ENCODE results near the gene OXER1. TPM values are rescaled to one million over a fixed set of nuclear protein-coding genes. Genes with fewer than 3 reads are reported as not detected.
A peak's percentile ranks its signal among the peaks of the same experiment; 100 is the strongest.

Gene OXER1
- total and polyA plus RNA-seq, 2 of the 13 experiments (the other 11 are each of a cell fraction or from before 2014, with no cell fraction given): 8.0 to 9.0 TPM

DNA sequence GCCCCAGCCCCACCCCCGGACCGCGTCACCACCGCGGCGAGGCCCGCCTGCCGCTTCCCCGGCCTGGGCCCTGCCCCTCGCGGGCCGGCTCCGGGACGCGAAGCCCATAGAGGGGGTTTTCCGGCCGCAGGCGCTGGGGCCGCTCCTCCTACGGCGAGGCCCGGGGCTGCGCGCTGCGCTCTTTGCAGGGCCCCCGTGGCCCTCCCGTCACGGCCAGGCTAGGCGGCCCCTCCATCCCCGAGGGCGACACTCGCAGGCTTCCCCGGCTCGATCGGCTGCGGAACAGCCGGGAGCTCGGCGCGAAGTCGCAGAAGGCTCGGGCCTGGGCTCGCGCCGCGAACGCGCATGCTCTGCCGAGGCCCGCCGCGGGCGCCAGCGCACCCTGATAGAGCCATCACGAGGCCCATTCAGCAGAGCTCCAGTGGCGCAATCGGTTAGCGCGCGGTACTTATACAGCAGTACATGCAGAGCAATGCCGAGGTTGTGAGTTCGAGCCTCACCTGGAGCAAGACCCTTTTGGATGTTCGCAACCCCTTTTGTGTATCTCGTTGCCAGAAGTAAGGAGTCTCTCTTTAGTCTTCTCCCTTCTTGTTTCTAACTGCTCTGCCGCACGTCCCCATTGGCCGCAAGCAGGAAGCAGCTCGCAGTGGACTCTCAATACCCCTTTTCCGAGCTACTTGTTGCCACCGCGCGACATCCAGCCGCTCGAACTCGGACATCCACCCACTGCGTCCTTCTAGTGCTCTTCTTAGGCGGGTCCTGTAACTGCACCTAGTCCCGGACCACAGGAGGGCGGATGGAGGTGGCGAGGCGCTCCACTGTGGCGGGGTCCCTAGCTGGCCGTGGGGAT lies 46.4 kb upstream of the OXER1 start (continued):
- TF ChIP-seq, protein P1, sequence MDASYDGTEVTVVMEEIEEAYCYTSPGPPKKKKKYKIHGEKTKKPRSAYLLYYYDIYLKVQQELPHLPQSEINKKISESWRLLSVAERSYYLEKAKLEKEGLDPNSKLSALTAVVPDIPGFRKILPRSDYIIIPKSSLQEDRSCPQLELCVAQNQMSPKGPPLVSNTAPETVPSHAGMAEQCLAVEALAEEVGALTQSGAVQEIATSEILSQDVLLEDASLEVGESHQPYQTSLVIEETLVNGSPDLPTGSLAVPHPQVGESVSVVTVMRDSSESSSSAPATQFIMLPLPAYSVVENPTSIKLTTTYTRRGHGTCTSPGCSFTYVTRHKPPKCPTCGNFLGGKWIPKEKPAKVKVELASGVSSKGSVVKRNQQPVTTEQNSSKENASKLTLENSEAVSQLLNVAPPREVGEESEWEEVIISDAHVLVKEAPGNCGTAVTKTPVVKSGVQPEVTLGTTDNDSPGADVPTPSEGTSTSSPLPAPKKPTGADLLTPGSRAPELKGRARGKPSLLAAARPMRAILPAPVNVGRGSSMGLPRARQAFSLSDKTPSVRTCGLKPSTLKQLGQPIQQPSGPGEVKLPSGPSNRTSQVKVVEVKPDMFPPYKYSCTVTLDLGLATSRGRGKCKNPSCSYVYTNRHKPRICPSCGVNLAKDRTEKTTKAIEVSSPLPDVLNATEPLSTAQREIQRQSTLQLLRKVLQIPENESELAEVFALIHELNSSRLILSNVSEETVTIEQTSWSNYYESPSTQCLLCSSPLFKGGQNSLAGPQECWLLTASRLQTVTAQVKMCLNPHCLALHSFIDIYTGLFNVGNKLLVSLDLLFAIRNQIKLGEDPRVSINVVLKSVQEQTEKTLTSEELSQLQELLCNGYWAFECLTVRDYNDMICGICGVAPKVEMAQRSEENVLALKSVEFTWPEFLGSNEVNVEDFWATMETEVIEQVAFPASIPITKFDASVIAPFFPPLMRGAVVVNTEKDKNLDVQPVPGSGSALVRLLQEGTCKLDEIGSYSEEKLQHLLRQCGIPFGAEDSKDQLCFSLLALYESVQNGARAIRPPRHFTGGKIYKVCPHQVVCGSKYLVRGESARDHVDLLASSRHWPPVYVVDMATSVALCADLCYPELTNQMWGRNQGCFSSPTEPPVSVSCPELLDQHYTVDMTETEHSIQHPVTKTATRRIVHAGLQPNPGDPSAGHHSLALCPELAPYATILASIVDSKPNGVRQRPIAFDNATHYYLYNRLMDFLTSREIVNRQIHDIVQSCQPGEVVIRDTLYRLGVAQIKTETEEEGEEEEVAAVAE (CRISPR knock-in tag; IDR thresholded peaks at IDR 0.05; ENCODE audit: borderline replicate concordance): peak; percentile 84; the same call in 1 of the 2 replicates
- TF ChIP-seq ARHGAP35 (CRISPR knock-in tag; IDR thresholded peaks at IDR 0.05; ENCODE audit: borderline replicate concordance): peak; percentile 86; the same call in 1 of the 2 replicates
- TF ChIP-seq ZNF510 (CRISPR knock-in tag; IDR thresholded peaks at IDR 0.05; ENCODE audit: low read depth): peak; percentile 84
- TF ChIP-seq, protein P2, sequence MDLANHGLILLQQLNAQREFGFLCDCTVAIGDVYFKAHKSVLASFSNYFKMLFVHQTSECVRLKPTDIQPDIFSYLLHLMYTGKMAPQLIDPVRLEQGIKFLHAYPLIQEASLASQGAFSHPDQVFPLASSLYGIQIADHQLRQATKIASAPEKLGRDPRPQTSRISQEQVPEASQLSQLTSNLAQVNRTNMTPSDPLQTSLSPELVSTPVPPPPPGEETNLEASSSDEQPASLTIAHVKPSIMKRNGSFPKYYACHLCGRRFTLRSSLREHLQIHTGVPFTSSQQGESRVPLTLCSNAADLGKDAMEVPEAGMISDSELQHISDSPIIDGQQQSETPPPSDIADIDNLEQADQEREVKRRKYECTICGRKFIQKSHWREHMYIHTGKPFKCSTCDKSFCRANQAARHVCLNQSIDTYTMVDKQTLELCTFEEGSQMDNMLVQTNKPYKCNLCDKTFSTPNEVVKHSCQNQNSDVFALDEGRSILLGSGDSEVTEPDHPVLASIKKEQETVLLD (CRISPR knock-in tag; IDR thresholded peaks at IDR 0.05; ENCODE audit: low read depth): peak; percentile 93
- TF ChIP-seq, protein P3, sequence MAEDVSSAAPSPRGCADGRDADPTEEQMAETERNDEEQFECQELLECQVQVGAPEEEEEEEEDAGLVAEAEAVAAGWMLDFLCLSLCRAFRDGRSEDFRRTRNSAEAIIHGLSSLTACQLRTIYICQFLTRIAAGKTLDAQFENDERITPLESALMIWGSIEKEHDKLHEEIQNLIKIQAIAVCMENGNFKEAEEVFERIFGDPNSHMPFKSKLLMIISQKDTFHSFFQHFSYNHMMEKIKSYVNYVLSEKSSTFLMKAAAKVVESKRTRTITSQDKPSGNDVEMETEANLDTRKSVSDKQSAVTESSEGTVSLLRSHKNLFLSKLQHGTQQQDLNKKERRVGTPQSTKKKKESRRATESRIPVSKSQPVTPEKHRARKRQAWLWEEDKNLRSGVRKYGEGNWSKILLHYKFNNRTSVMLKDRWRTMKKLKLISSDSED (CRISPR knock-in tag; IDR thresholded peaks at IDR 0.05): no peak; the same call in 1 of the 2 replicates
- TF ChIP-seq ZBTB20 (CRISPR knock-in tag; IDR thresholded peaks at IDR 0.05; ENCODE audit: borderline replicate concordance, low read depth): peak; percentile 89
- peak; percentile 81; the same call in 1 of the 2 replicates for TF ChIP-seq NCOA1 (CRISPR knock-in tag; IDR thresholded peaks at IDR 0.05)
- peak; percentile 70 for TF ChIP-seq ZNF121 (CRISPR knock-in tag; IDR thresholded peaks at IDR 0.05)
- TF ChIP-seq SOX6 (IDR thresholded peaks at IDR 0.05): no peak
- TF ChIP-seq SOX6 (CRISPR knock-in tag; IDR thresholded peaks at IDR 0.05): peak; percentile 83
- 0 out of 2 replicates have a peak, but pooled peaks have one; percentile 47 for TF ChIP-seq SP140L (CRISPR knock-in tag; IDR thresholded peaks at IDR 0.05; ENCODE audit: borderline replicate concordance)
- TF ChIP-seq XBP1 (CRISPR knock-in tag; IDR thresholded peaks at IDR 0.05): peak; percentile 66; the same call in 1 of the 2 replicates
- TF ChIP-seq ZNF629 (CRISPR knock-in tag; conservative IDR thresholded peaks at IDR 0.05): peak; percentile 79
- TF ChIP-seq ZMAT3 (CRISPR knock-in tag; conservative IDR thresholded peaks at IDR 0.05): peak; percentile 96
- TF ChIP-seq BCL3 (CRISPR knock-in tag; IDR thresholded peaks at IDR 0.05): peak; percentile 97; the same call in 1 of the 2 replicates
- peak; percentile 99 for TF ChIP-seq RBM22 (optimal IDR thresholded peaks at IDR 0.05; ENCODE audit: low read length)
- peak; percentile 81 for TF ChIP-seq ZNF430 (CRISPR knock-in tag; IDR thresholded peaks at IDR 0.05)
- peak; percentile 94 for TF ChIP-seq ZNF317 (CRISPR knock-in tag; IDR thresholded peaks at IDR 0.05)
- TF ChIP-seq ZNF337 (CRISPR knock-in tag; IDR thresholded peaks at IDR 0.05; ENCODE audit: borderline replicate concordance, low read depth): peak; percentile 71; the same call in 1 of the 2 replicates
- peak; percentile 26; the same call in 1 of the 2 replicates for TF ChIP-seq ZNF557 (CRISPR knock-in tag; IDR thresholded peaks at IDR 0.05)
- 0 out of 2 replicates have a peak, but pooled peaks have one; percentile 9 for TF ChIP-seq SUZ12 (IDR thresholded peaks at IDR 0.05; ENCODE audit: low read depth, low read length)
